Retinal pigment epithelial cell (primary cell): Measurements from ENCODE around the gene CLPTM1.

Experiments used
- DNase-seq: peaks from one replicate; pipeline ENCODE4 v3.0.0-alpha.2; 2010; ENCODE audit warnings: low read depth
- H3K4me3 ChIP-seq: 2 replicates; pipeline ENCODE4 v1.5.1; 2011; ENCODE audit warnings: mild to moderate bottlenecking, low read length, control low read depth, moderate library complexity
- CTCF ChIP-seq: conservative IDR thresholded peaks from 2 replicates; pipeline ENCODE4 v1.5.1; 2011; ENCODE audit warnings: low read depth, low read length, control low read depth, inconsistent platforms

The CLPTM1 gene

GRCh38 chr19:45021971-45022370, 66.8 kb downstream of the CLPTM1 start:
- no peak overlapping the region for H3K4me3 ChIP-seq
- DNase-seq: no peak
- TF ChIP-seq CTCF: no peak

- H3K4me3 ChIP-seq: no peak overlapping the region
- DNase-seq: no peak
- TF ChIP-seq CTCF: no peak
Measured at GRCh38 chr19:45023048-45023447, 67.9 kb downstream of the CLPTM1 start.

GRCh38 chr19:45025264-45025663, 70.1 kb downstream of the CLPTM1 start:
- H3K4me3 ChIP-seq: no peak overlapping the region

GRCh38 chr19:45027371-45027770, 72.2 kb downstream of the CLPTM1 start:
- DNase-seq: no peak
- TF ChIP-seq CTCF: no peak
- no peak overlapping the region for H3K4me3 ChIP-seq

More at GRCh38 chr19:45025264-45025663, 70.1 kb downstream of the CLPTM1 start:
- DNase-seq: no peak
- TF ChIP-seq CTCF: no peak

- TF ChIP-seq CTCF: no peak
- DNase-seq: no peak
Measured at GRCh38 chr19:45030825-45031224, 75.6 kb downstream of the CLPTM1 start.

GRCh38 chr19:45032421-45032820, 77.2 kb downstream of the CLPTM1 start:
- TF ChIP-seq CTCF: no peak
- no peak for DNase-seq
- no peak overlapping the region for H3K4me3 ChIP-seq

More at GRCh38 chr19:45030825-45031224, 75.6 kb downstream of the CLPTM1 start:
- no peak overlapping the region for H3K4me3 ChIP-seq

- TF ChIP-seq CTCF: no peak
- no peak for DNase-seq
- no peak overlapping the region for H3K4me3 ChIP-seq
Measured at GRCh38 chr19:45035755-45036154, 80.6 kb downstream of the CLPTM1 start.
